CD14-positive monocyte (primary cell): ENCODE data around the gene MTNR1B. TPM values are rescaled to one million over a fixed set of nuclear protein-coding genes. Genes with fewer than 3 reads are reported as not detected.

Experiments
- DNase-seq, 3 donors: peaks; one replicate each; pipeline ENCODE4 v3.0.0-alpha.2; 2011 to 2022
- H2AFZ ChIP-seq: 2 replicates; pipeline ENCODE4 v1.6.0; 2012; ENCODE audit warnings: mild to moderate bottlenecking, low read depth, low read length, inconsistent platforms; ENCODE audit not compliant: insufficient read depth, poor library complexity, severe bottlenecking
- H3K27ac ChIP-seq, 2 donors: 1 replicate in 1 of 2; 2 replicates in 1 of 2; pipeline ENCODE4 v1.5.1; 2012 to 2013; ENCODE audit warnings: low read length in 2 of 2, control low read depth in 1 of 2, inconsistent platforms in 1 of 2, low read depth in 1 of 2, mild to moderate bottlenecking in 1 of 2
- H3K27me3 ChIP-seq, 2 donors: one replicate each; pipeline versions ENCODE4 v1.6.0 to v1.6.1; 2011 to 2013; ENCODE audit warnings: low read length in 2 of 2; ENCODE audit not compliant: control insufficient read depth in 2 of 2, insufficient read depth in 2 of 2
- H3K36me3 ChIP-seq, 2 donors: replicated peaks in 1 of 2; 1 replicate in 1 of 2; 2 replicates in 1 of 2; pipeline versions ENCODE4 v1.5.1 to v1.6.1; 2012 to 2013; ENCODE audit warnings: low read length in 2 of 2, control low read depth in 1 of 2, inconsistent platforms in 1 of 2, mild to moderate bottlenecking in 1 of 2; ENCODE audit not compliant: insufficient read depth in 2 of 2, control insufficient read depth in 1 of 2
- H3K4me1 ChIP-seq, 2 donors: 1 replicate in 1 of 2; 2 replicates in 1 of 2; pipeline versions ENCODE4 v1.5.1 to v1.6.1; 2012 to 2013; ENCODE audit warnings: low read length in 2 of 2, control low read depth in 1 of 2, inconsistent platforms in 1 of 2, mild to moderate bottlenecking in 1 of 2, moderate library complexity in 1 of 2; ENCODE audit not compliant: insufficient read depth in 2 of 2, control insufficient read depth in 1 of 2
- H3K4me2 ChIP-seq: replicated peaks from 2 replicates; pipeline ENCODE3; 2012; ENCODE audit warnings: low read length, moderate library complexity, mild to moderate bottlenecking; ENCODE audit not compliant: poor library complexity, severe bottlenecking; ENCODE audit errors: extremely low read depth
- H3K4me3 ChIP-seq, 3 experiments: fragments of 200-600 bp in 1 of 3; sonication (generic) in 1 of 3; replicated peaks in 1 of 3; 1 replicate in 2 of 3; 2 replicates in 1 of 3; pipeline ENCODE4 v1.5.1; 2011 to 2013; ENCODE audit warnings: low read length in 3 of 3, mild to moderate bottlenecking in 3 of 3, control low read depth in 2 of 3, low read depth in 2 of 3, inconsistent platforms in 1 of 3, moderate library complexity in 1 of 3
- H3K79me2 ChIP-seq: 2 replicates; pipeline ENCODE4 v1.6.0; 2012; ENCODE audit warnings: mild to moderate bottlenecking, control low read depth, inconsistent platforms, low read length, moderate library complexity; ENCODE audit not compliant: insufficient read depth
- H3K9ac ChIP-seq: 2 replicates; pipeline ENCODE4 v1.6.0; 2017; ENCODE audit warnings: low read length, mild to moderate bottlenecking; ENCODE audit not compliant: insufficient read depth, poor library complexity, severe bottlenecking
- H3K9me3 ChIP-seq, 2 donors: replicated peaks in 1 of 2; 1 replicate in 1 of 2; 2 replicates in 1 of 2; pipeline versions ENCODE4 v1.5.1 to v1.6.1; 2012 to 2013; ENCODE audit warnings: low read length in 2 of 2, control low read depth in 1 of 2; ENCODE audit not compliant: control insufficient read depth in 1 of 2, insufficient read depth in 1 of 2
- H4K20me1 ChIP-seq: 2 replicates; pipeline ENCODE4 v1.6.0; 2012; ENCODE audit warnings: mild to moderate bottlenecking, low read length, control low read depth, moderate library complexity; ENCODE audit not compliant: insufficient read depth
- H3K27ac Mint-ChIP-seq, 7 donors: one replicate each; pipeline ENCODE4 v1.8.0; 2020; ENCODE audit warnings: mild to moderate bottlenecking in 7 of 7, mixed read lengths in 7 of 7, moderate library complexity in 6 of 7, inconsistent platforms in 2 of 7
- H3K27me3 Mint-ChIP-seq, 3 donors: one replicate each; pipeline ENCODE4 v1.8.0; 2021 to 2022; ENCODE audit warnings: low read depth in 3 of 3, mild to moderate bottlenecking in 3 of 3, mixed read lengths in 3 of 3, moderate library complexity in 3 of 3, inconsistent platforms in 1 of 3
- H3K36me3 Mint-ChIP-seq, 2 donors: one replicate each; pipeline ENCODE4 v1.8.0; 2020; ENCODE audit warnings: mixed read lengths in 2 of 2, inconsistent platforms in 1 of 2, mild to moderate bottlenecking in 1 of 2
- H3K4me1 Mint-ChIP-seq: one replicate; pipeline ENCODE4 v1.8.0; 2020; ENCODE audit warnings: mild to moderate bottlenecking, mixed read lengths
- H3K4me3 Mint-ChIP-seq, 2 donors: one replicate each; pipeline ENCODE4 v1.8.0; 2020; ENCODE audit warnings: mild to moderate bottlenecking in 2 of 2, mixed read lengths in 2 of 2, moderate library complexity in 1 of 2
- H3K9me3 Mint-ChIP-seq, 7 donors: one replicate each; pipeline ENCODE4 v1.8.0; 2020 to 2022; ENCODE audit warnings: mixed read lengths in 7 of 7, mild to moderate bottlenecking in 6 of 7, moderate library complexity in 6 of 7, inconsistent platforms in 2 of 7
- WGBS: methylation state at CpG from one replicate; pipeline ENCODE4 v1.1.5; 2013; ENCODE audit warnings: missing lambda C conversion rate; ENCODE audit not compliant: insufficient coverage; 5-methylcytosine and 5-hydroxymethylcytosine counted together
- intact Hi-C, 2 donors: fragments of 100-400 bp; cut with micrococcal nuclease; formaldehyde crosslinking; loops; one replicate each; pipeline versions ENCODE4 v1.15.0 to v1.15.1; 2023
- polyA plus RNA-seq, 3 donors: library from polyadenylated mRNA; depleted of rRNA in 1 of 3; unstranded in 2 of 3; stranded (reverse) in 1 of 3; fragments of 300-500 nt in 2 of 3; fragments of >200 nt in 1 of 3; fragmentation: Illumina TruSeq in 2 of 3; gene quantifications; 1 replicate in 2 of 3; 2 replicates in 1 of 3; pipeline ENCODE4 v1.2.3, GENCODE V29; 2012 to 2021
- TF ChIP-seq, protein P1 (sequence below): fragments of 200-600 bp; IDR thresholded peaks from one replicate; pipeline ENCODE4 v1.8.0; 2022; ENCODE audit warnings: antibody characterized with exemption, mild to moderate bottlenecking

Gene MTNR1B
- polyA plus RNA-seq, 3 donors: not detected

DNA sequence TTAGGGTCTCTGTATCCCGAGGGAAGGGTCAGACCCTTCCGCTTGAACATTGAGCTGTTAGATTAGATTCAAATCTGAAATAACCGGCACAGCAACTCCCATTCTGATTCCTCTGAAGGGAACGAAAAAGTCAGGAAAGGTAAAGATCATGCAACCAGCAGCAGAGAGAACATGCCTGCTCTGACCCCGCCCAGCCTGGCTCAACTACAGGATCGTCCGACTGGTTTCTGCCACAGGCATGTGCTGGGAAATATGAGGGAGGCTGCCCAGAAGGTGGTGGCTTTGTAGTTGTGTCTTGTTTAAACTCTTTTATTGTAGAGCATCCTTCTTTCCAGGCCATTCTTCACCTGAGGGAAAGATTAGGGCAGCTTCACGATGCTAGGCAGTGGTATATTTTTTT lies 5.0 kb upstream of the MTNR1B start:
- H2AFZ ChIP-seq: no peak overlapping the region
- TF ChIP-seq, protein P1, sequence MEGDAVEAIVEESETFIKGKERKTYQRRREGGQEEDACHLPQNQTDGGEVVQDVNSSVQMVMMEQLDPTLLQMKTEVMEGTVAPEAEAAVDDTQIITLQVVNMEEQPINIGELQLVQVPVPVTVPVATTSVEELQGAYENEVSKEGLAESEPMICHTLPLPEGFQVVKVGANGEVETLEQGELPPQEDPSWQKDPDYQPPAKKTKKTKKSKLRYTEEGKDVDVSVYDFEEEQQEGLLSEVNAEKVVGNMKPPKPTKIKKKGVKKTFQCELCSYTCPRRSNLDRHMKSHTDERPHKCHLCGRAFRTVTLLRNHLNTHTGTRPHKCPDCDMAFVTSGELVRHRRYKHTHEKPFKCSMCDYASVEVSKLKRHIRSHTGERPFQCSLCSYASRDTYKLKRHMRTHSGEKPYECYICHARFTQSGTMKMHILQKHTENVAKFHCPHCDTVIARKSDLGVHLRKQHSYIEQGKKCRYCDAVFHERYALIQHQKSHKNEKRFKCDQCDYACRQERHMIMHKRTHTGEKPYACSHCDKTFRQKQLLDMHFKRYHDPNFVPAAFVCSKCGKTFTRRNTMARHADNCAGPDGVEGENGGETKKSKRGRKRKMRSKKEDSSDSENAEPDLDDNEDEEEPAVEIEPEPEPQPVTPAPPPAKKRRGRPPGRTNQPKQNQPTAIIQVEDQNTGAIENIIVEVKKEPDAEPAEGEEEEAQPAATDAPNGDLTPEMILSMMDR: no peak
- H3K9me3 Mint-ChIP-seq: peaks cover 0 to 4% (median 0%) of the 10 kb centered on the region in 7 donors
- no peaks in the 10 kb centered on the region for H3K36me3 Mint-ChIP-seq
- no peak overlapping the region for H3K4me3 Mint-ChIP-seq
- H3K36me3 ChIP-seq: no peaks in the 10 kb centered on the region
- no peaks in the 10 kb centered on the region for H3K4me1 Mint-ChIP-seq
- H3K4me1 ChIP-seq: no peaks in the 10 kb centered on the region
- intact Hi-C loops: no loop called here
- 85% methylated on average over 6 of the region's 8 CpGs for WGBS
- no peaks in the 10 kb centered on the region for H4K20me1 ChIP-seq
- H3K27ac Mint-ChIP-seq: no peak overlapping the region
- H3K27me3 ChIP-seq: peaks cover 2 to 15% of the 10 kb centered on the region in 2 donors
- H3K4me3 ChIP-seq: no peak overlapping the region
- H3K4me2 ChIP-seq: no peak overlapping the region
- H3K9me3 ChIP-seq: peaks cover 0 to 4% of the 10 kb centered on the region in 2 donors
- H3K27me3 Mint-ChIP-seq: peaks cover 9 to 15% (median 13%) of the 10 kb centered on the region in 3 donors
- DNase-seq: no peak
- H3K9ac ChIP-seq: no peak overlapping the region
- H3K79me2 ChIP-seq: no peaks in the 10 kb centered on the region
- no peak overlapping the region for H3K27ac ChIP-seq

DNA sequence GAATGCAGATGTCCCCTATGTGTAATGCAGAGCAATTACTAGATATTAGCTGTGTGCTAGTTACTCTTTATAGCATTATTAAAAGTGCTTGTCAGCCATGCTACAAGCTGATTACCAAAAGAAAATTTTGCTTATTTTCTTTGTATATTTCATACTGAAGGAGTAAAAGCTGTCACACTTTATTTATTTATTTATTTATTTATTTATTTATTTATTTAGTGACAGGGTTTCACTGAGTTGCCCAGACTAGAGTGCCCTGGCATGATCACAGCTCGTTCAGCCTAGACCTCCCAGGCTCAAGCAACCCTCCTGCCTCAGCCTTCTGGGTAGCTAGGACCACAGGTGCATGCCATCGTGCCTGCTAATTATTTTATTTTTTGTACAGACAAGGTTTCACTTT lies 4.3 kb upstream of the MTNR1B start:
- Histone ChIP-seq H3K27me3 (peaks cover 2 to 22% of the 10 kb centered on the region in 2 donors), H3K4me1 (no peaks in the 10 kb centered on the region), H3K36me3 (no peaks in the 10 kb centered on the region), H3K79me2 (no peaks in the 10 kb centered on the region), H2AFZ (no peak overlapping the region), H3K4me3 (no peak overlapping the region), H3K9ac (no peak overlapping the region), H3K27ac (no peak overlapping the region), H4K20me1 (no peaks in the 10 kb centered on the region), H3K4me2 (no peak overlapping the region), H3K9me3 (peaks cover 3 to 11% of the 10 kb centered on the region in 2 donors)
- DNase-seq: no peak
- no peaks in the 10 kb centered on the region for H3K4me1 Mint-ChIP-seq
- intact Hi-C loops: no loop called here
- H3K27me3 Mint-ChIP-seq: peaks cover 16 to 20% (median 19%) of the 10 kb centered on the region in 3 donors
- H3K36me3 Mint-ChIP-seq: no peaks in the 10 kb centered on the region
- WGBS: 75% methylated on average over 2 of the region's 2 CpGs
- TF ChIP-seq, protein P1: no peak
- no peak overlapping the region for H3K4me3 Mint-ChIP-seq
- H3K27ac Mint-ChIP-seq: no peak overlapping the region
- peaks cover 0 to 9% (median 5%) of the 10 kb centered on the region in 7 donors for H3K9me3 Mint-ChIP-seq
